Vagina (tissue), 2 donors: Measurements from ENCODE around the gene RBM18. TPM values are rescaled to one million over a fixed set of nuclear protein-coding genes. Genes with fewer than 3 reads are reported as not detected.

ENCODE experiments used
- DNase-seq, 2 donors: peaks; one replicate each; pipeline ENCODE4 v3.0.0-alpha.2; 2017; ENCODE audit errors: extremely low spot score in 2 of 2
- H3K27ac ChIP-seq: fragments of 200-600 bp; sonication (generic); one replicate; pipeline ENCODE4 v1.5.1; 2019
- H3K27me3 ChIP-seq: fragments of 200-600 bp; sonication (generic); one replicate; pipeline ENCODE4 v1.5.1; 2019
- H3K36me3 ChIP-seq, 2 donors: fragments of 200-600 bp; sonication (generic); one replicate each; pipeline ENCODE4 v1.5.1; 2017 to 2019
- H3K4me1 ChIP-seq: fragments of 200-600 bp; sonication (generic); one replicate; pipeline ENCODE4 v1.5.1; 2019
- H3K4me3 ChIP-seq, 2 donors: fragments of 200-600 bp; sonication (generic); 1 replicate in 1 of 2; 2 replicates in 1 of 2; pipeline ENCODE4 v1.5.1; 2016 to 2019
- H3K9me3 ChIP-seq: fragments of 200-600 bp; sonication (generic); one replicate; pipeline ENCODE4 v1.5.1; 2019
- POLR2A ChIP-seq, 2 donors: fragments of 450-650 bp; IDR thresholded peaks; one replicate each; pipeline ENCODE4 v1.6.1; 2017; ENCODE audit warnings: antibody characterized with exemption in 2 of 2, mild to moderate bottlenecking in 2 of 2, moderate library complexity in 2 of 2
- POLR2AphosphoS5 ChIP-seq, 2 donors: sonication (generic); formaldehyde crosslinking; IDR thresholded peaks; one replicate each; pipeline ENCODE4 v1.9.0; 2017; ENCODE audit warnings: antibody characterized with exemption in 2 of 2, mild to moderate bottlenecking in 2 of 2, low read depth in 1 of 2; ENCODE audit not compliant: insufficient read depth in 1 of 2
- intact Hi-C: fragments of 100-400 bp; cut with DNase I; formaldehyde crosslinking; loops from one replicate; pipeline ENCODE4 v1.15.1; 2023
- total RNA-seq: library from RNA; depleted of rRNA; stranded (reverse); fragments of >200 nt; gene quantifications from one replicate; pipeline ENCODE4 v1.2.3, GENCODE V29; 2016
- TF ChIP-seq, protein P1 (sequence below), 3 experiments: fragments of 450-650 bp in 2 of 3; fragments of 200-600 bp in 1 of 3; sonication (generic) in 1 of 3; IDR thresholded peaks; one replicate each; pipeline ENCODE4 v1.5.1; 2017 to 2019; ENCODE audit warnings: antibody characterized with exemption in 3 of 3, mild to moderate bottlenecking in 2 of 3, moderate library complexity in 2 of 3

Gene RBM18
- total RNA-seq, 1 donor from 2014 or later = 11.3 TPM

DNA sequence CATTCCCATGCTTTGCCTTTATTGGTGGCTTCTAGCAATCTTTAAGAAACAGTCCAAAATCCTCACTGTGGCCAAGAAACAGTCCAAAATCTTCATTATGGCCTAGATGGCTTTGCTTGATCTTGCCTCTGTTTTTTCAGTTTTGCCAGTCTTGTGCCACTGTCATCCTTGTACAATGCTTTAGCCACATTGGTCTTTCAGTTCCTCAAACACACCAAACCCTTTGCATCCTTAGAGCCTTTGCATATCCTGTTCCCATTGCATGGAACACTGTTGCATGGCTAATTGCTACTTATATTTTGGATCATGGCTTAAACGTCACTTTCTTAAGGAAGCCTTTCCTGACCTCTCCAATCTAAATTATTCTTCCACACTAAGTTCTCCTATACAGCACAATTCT is 22.1 kb upstream of the RBM18 start:
- H3K4me1 ChIP-seq = no peaks in the 10 kb centered on the region
- no peaks in the 10 kb centered on the region for H3K27me3 ChIP-seq
- TF ChIP-seq POLR2AphosphoS5 (IDR thresholded peaks at IDR 0.05; ENCODE audit: insufficient read depth in 1 of 2, low read depth in 1 of 2) (no peak), POLR2A (IDR thresholded peaks at IDR 0.05) (no peak)
- TF ChIP-seq, protein P1, sequence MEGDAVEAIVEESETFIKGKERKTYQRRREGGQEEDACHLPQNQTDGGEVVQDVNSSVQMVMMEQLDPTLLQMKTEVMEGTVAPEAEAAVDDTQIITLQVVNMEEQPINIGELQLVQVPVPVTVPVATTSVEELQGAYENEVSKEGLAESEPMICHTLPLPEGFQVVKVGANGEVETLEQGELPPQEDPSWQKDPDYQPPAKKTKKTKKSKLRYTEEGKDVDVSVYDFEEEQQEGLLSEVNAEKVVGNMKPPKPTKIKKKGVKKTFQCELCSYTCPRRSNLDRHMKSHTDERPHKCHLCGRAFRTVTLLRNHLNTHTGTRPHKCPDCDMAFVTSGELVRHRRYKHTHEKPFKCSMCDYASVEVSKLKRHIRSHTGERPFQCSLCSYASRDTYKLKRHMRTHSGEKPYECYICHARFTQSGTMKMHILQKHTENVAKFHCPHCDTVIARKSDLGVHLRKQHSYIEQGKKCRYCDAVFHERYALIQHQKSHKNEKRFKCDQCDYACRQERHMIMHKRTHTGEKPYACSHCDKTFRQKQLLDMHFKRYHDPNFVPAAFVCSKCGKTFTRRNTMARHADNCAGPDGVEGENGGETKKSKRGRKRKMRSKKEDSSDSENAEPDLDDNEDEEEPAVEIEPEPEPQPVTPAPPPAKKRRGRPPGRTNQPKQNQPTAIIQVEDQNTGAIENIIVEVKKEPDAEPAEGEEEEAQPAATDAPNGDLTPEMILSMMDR (IDR thresholded peaks at IDR 0.05) = no peak
- peaks cover 0 to 51% of the 10 kb centered on the region in 2 donors for H3K36me3 ChIP-seq
- no peak overlapping the region for H3K4me3 ChIP-seq
- H3K9me3 ChIP-seq = no peaks in the 10 kb centered on the region
- intact Hi-C loops = no loop called here
- H3K27ac ChIP-seq = no peak overlapping the region
- no peak for DNase-seq

GRCh38 chr9:122281368-122281767 is 16.7 kb upstream of the RBM18 start:
- no peak for DNase-seq
- Histone ChIP-seq H3K27me3 (no peaks in the 10 kb centered on the region), H3K27ac (no peak overlapping the region), H3K36me3 (peaks cover 0 to 21% of the 10 kb centered on the region in 2 donors), H3K9me3 (no peaks in the 10 kb centered on the region), H3K4me1 (no peaks in the 10 kb centered on the region), H3K4me3 (no peak overlapping the region)
- intact Hi-C loops = no loop called here
- no peak for TF ChIP-seq POLR2AphosphoS5 (IDR thresholded peaks at IDR 0.05; ENCODE audit: insufficient read depth in 1 of 2, low read depth in 1 of 2)
- TF ChIP-seq, protein P1 (IDR thresholded peaks at IDR 0.05) = no peak
- no peak for TF ChIP-seq POLR2A (IDR thresholded peaks at IDR 0.05)

- TF ChIP-seq, protein P1 (IDR thresholded peaks at IDR 0.05) = no peak
- no peak for TF ChIP-seq POLR2AphosphoS5 (IDR thresholded peaks at IDR 0.05; ENCODE audit: insufficient read depth in 1 of 2, low read depth in 1 of 2)
- TF ChIP-seq POLR2A (IDR thresholded peaks at IDR 0.05) = no peak
- Histone ChIP-seq H3K36me3 (peaks cover 0 to 9% of the 10 kb centered on the region in 2 donors), H3K27ac (no peak overlapping the region), H3K4me1 (no peaks in the 10 kb centered on the region), H3K4me3 (no peak overlapping the region), H3K9me3 (no peaks in the 10 kb centered on the region), H3K27me3 (no peaks in the 10 kb centered on the region)
- no peak for DNase-seq
- intact Hi-C loops = no loop called here
These were observed 12.8 kb upstream of the RBM18 start for GRCh38 chr9:122277285-122277897.

DNA sequence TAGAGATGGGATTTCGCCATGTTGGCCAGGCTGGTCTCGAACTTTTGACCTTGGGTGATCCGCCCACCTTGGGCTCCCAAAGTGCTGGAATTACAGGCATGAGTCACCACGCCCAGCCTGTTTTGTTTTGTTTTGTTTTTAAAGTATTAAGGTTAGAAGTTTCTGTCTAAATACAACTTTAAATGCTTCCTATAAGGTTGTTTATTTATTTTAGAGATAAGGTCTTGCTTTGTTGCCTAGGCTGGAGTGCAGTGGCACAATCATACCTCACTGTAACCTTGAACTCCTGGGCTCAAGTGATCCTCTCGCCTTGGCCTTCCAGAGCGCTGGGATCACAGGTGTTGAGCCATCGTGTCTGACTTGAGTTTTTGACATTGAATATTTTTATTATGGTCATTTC is 11.5 kb upstream of the RBM18 start:
- TF ChIP-seq, protein P1 (IDR thresholded peaks at IDR 0.05) = no peak
- peaks cover 0 to 9% of the 10 kb centered on the region in 2 donors for H3K36me3 ChIP-seq
- H3K27me3 ChIP-seq = no peaks in the 10 kb centered on the region
- H3K27ac ChIP-seq = no peak overlapping the region
- H3K4me3 ChIP-seq = no peak overlapping the region
- DNase-seq = no peak
- H3K9me3 ChIP-seq = no peaks in the 10 kb centered on the region
- intact Hi-C loops = no loop called here
- H3K4me1 ChIP-seq = no peaks in the 10 kb centered on the region

DNA sequence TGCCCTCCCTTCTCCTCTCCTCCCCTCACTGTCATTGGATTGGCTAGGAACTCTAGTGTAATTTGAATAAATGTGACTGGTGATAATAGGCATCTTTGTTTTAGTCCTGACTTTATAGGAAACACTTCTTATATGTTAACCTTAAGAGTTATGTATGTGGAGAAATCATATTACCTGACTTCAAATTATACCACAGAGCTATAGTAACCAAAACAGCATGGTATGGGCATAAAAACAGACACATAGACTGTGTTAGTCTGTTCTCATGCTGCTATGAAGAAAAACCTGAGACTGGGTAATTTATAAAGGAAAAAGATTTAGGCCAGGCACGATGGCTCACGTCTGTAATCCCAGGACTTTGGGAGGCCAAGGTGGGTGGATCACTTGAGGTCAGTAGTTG is 9.4 kb upstream of the RBM18 start:
- Histone ChIP-seq H3K4me1 (no peaks in the 10 kb centered on the region), H3K27me3 (no peaks in the 10 kb centered on the region), H3K9me3 (no peaks in the 10 kb centered on the region), H3K27ac (no peak overlapping the region), H3K36me3 (peaks cover 0 to 9% of the 10 kb centered on the region in 2 donors), H3K4me3 (no peak overlapping the region)
- no peak for DNase-seq
- intact Hi-C loops = no loop called here
- TF ChIP-seq, protein P1 (IDR thresholded peaks at IDR 0.05) = no peak
- no peak for TF ChIP-seq POLR2AphosphoS5 (IDR thresholded peaks at IDR 0.05; ENCODE audit: insufficient read depth in 1 of 2, low read depth in 1 of 2)
- no peak for TF ChIP-seq POLR2A (IDR thresholded peaks at IDR 0.05)
